K562 (cell line): ENCODE results near the gene MMP24OS. TPM values are rescaled to one million over a fixed set of nuclear protein-coding genes. Genes with fewer than 3 reads are reported as not detected.

Source experiments
- ATF4 ChIP-seq: fragments of 450-650 bp; formaldehyde crosslinking; IDR thresholded peaks from 2 replicates; pipeline ENCODE4 v1.4.0; 2022; ENCODE audit warnings: mild to moderate bottlenecking, moderate library complexity
- E2F8 ChIP-seq: fragments of 450-650 bp; IDR thresholded peaks from 2 replicates; pipeline ENCODE4 v1.7.1; 2018; ENCODE audit warnings: mild to moderate bottlenecking, low read depth; ENCODE audit not compliant: partially characterized antibody
- EGR1 ChIP-seq: fragments of 450-650 bp; conservative IDR thresholded peaks from 2 replicates; pipeline ENCODE4 v1.6.1; 2017; ENCODE audit warnings: mild to moderate bottlenecking
- ETV6 ChIP-seq, 3 experiments: fragments of 150-350 bp in 1 of 3; sonication (generic) in 1 of 3; formaldehyde crosslinking in 1 of 3; IDR thresholded peaks; 2 replicates each; pipeline versions ENCODE4 v1.6.1 to v1.8.0; 2014 to 2022; ENCODE audit warnings: borderline replicate concordance in 2 of 3, low read depth in 2 of 3, antibody characterized with exemption in 1 of 3, low read length in 1 of 3, mild to moderate bottlenecking in 1 of 3, missing genetic modification reagents in 1 of 3
- HNRNPL ChIP-seq: fragments of 200-400 bp; formaldehyde crosslinking; IDR thresholded peaks from 2 replicates; pipeline ENCODE4 v1.6.1; 2017; ENCODE audit warnings: low read depth, mild to moderate bottlenecking, low read length
- JUND ChIP-seq, 2 experiments: IDR thresholded peaks; 2 replicates in 1 of 2; 3 replicates in 1 of 2; pipeline ENCODE4 v1.6.1; 2011; ENCODE audit warnings: borderline replicate concordance in 2 of 2, low read depth in 2 of 2, low read length in 2 of 2, improper control_type of control experiment in 1 of 2, missing biosample characterization in 1 of 2, missing genetic modification characterization in 1 of 2, missing genetic modification reagents in 1 of 2
- NR0B1 ChIP-seq: fragments of 450-650 bp; IDR thresholded peaks from one replicate; pipeline ENCODE4 v1.6.1; 2018; ENCODE audit warnings: mild to moderate bottlenecking, moderate library complexity; ENCODE audit not compliant: partially characterized antibody
- POLR2G ChIP-seq: fragments of 200-400 bp; formaldehyde crosslinking; IDR thresholded peaks from 2 replicates; pipeline ENCODE4 v1.6.1; 2017; ENCODE audit warnings: low read depth, mild to moderate bottlenecking, antibody characterized with exemption, low read length, moderate library complexity
- SMARCA5 ChIP-seq: fragments of 450-650 bp; IDR thresholded peaks from 2 replicates; pipeline ENCODE4 v1.6.1; 2016
- SPI1 ChIP-seq: IDR thresholded peaks from 2 replicates; pipeline ENCODE4 v1.6.1; 2011; ENCODE audit warnings: low read depth, low read length, control low read depth, borderline replicate concordance
- SREBF2 ChIP-seq: sonication (generic); formaldehyde crosslinking; IDR thresholded peaks from 2 replicates; pipeline ENCODE4 v1.4.0; 2020; ENCODE audit warnings: mild to moderate bottlenecking, missing genetic modification reagents
- THRAP3 ChIP-seq: fragments of 450-650 bp; IDR thresholded peaks from 2 replicates; pipeline ENCODE4 v1.6.1; 2016; ENCODE audit warnings: mild to moderate bottlenecking, inconsistent platforms, borderline replicate concordance
- UBTF ChIP-seq, 2 experiments: IDR thresholded peaks; 2 replicates each; pipeline ENCODE4 v1.6.1; 2012; ENCODE audit warnings: improper control_type of control experiment in 2 of 2, low read depth in 2 of 2, low read length in 2 of 2, borderline replicate concordance in 1 of 2
- ZBED1 ChIP-seq: IDR thresholded peaks from 2 replicates; pipeline ENCODE4 v1.6.1; 2014
- polyA plus RNA-seq, 8 experiments: library from polyadenylated mRNA; depleted of rRNA in 4 of 8; stranded (reverse) in 5 of 8; unstranded in 3 of 8; fragments of >200 nt; fragmentation: Nextera tagmentation in 2 of 8; fragmentation: Illumina TruSeq in 1 of 8; extraction: Ambion mirVana in 2 of 8; extraction: Trizol in 1 of 8; gene quantifications; 2 replicates each; pipeline versions ENCODE4 v1.2.1 to v1.2.3, GENCODE V29; 2011 to 2014; ENCODE audit warnings: inconsistent platforms in 1 of 8, missing spikeins in 1 of 8
- total RNA-seq, 7 experiments: library from RNA; depleted of rRNA in 6 of 7; stranded (reverse); fragments of >200 nt in 6 of 7; fragmentation: Illumina TruSeq in 2 of 7; extraction: Trizol in 2 of 7; gene quantifications; 2 replicates each; pipeline versions ENCODE4 v1.2.1 to v1.2.3, GENCODE V29; 2011 to 2021; ENCODE audit warnings: low replicate concordance in 1 of 7
- TF ChIP-seq, protein P1 (sequence below): fragments of 450-650 bp; conservative IDR thresholded peaks from 2 replicates; pipeline ENCODE4 v1.6.1; 2016; ENCODE audit warnings: missing genetic modification characterization, low read depth, mild to moderate bottlenecking, missing compliant biosample characterization, moderate library complexity

The MMP24OS gene
- total and polyA plus RNA-seq, 9 of the 15 experiments (the other 6 are each of a cell fraction or from before 2014, with no cell fraction given) = 0.92 to 41.5 (median 11.4) TPM

DNA sequence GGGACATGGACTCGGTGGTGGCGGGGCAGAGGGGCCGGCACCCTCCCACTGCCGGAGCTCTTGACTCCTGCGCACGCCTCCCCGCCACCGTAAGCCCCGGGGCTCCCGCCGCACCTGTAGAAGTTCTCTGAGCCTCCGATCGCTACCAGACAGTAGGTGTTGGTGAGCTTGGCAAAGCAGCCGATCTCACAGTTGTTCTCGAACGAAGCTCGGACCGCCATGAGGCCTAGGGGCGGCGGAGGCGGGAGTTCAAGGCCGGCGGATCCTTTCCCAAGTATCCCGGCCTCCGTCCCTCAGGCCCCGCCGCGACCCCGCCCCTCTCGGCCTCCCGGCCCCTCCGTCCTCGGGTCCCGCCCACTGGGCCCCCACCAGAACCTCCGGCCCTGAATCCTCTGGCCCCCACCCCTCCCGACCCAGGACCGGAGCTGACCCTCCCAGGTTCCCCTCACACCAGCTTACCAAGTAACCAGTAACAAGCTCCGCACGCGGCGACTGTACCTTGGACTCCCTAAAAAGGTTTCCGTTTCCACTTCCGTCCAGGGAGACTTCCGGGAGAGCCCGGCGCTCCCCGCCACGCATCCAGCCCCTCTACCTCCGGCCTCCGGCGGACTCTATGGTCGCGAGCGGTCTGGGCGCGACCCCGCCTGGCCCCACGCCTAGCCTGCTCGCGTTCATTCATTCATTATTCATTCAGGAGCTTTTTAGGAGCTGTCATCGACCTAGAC lies 6.5 kb upstream of the MMP24OS start, which contains the start of gene EIF6 (continued):
- peak in 1 of 2 experiments; percentile 67; a peak in 3 of 4 replicates for TF ChIP-seq ETV6 (IDR thresholded peaks at IDR 0.05; ENCODE audit: borderline replicate concordance in 1 of 2, low read depth in 2 of 2, low read length in 1 of 2)
- no peak for TF ChIP-seq ETV6 (CRISPR knock-in tag; IDR thresholded peaks at IDR 0.05; ENCODE audit: borderline replicate concordance)
- peak; percentile 40 for TF ChIP-seq JUND (IDR thresholded peaks at IDR 0.05; ENCODE audit: borderline replicate concordance, low read depth, low read length)
- TF ChIP-seq JUND (tag; IDR thresholded peaks at IDR 0.05; ENCODE audit: borderline replicate concordance, low read depth, low read length) = no peak; the same call in 2 of the 3 replicates
- TF ChIP-seq NR0B1 = no peak
- TF ChIP-seq SPI1 = peak; percentile 83
- TF ChIP-seq POLR2G = peak; percentile 85
- TF ChIP-seq HNRNPL = no peak
- no peak for TF ChIP-seq ZBED1
- peak; percentile 88 for TF ChIP-seq E2F8
- TF ChIP-seq SREBF2 (CRISPR knock-in tag) = no peak
- TF ChIP-seq, protein P1, sequence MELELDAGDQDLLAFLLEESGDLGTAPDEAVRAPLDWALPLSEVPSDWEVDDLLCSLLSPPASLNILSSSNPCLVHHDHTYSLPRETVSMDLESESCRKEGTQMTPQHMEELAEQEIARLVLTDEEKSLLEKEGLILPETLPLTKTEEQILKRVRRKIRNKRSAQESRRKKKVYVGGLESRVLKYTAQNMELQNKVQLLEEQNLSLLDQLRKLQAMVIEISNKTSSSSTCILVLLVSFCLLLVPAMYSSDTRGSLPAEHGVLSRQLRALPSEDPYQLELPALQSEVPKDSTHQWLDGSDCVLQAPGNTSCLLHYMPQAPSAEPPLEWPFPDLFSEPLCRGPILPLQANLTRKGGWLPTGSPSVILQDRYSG (tag) = no peak
- no peak for TF ChIP-seq ATF4
- no peak for TF ChIP-seq THRAP3
- TF ChIP-seq EGR1 = 0 out of 2 replicates have a peak, but pooled peaks have one; percentile 20
- TF ChIP-seq SMARCA5 = no peak
- TF ChIP-seq UBTF (IDR thresholded peaks at IDR 0.05; ENCODE audit: borderline replicate concordance in 1 of 2, low read depth in 2 of 2, low read length in 2 of 2) = peak in 1 of 2 experiments; percentile 64; a peak in 1 of 4 replicates
